Stomach (tissue), 9 donors: ENCODE measurements around the gene AIF1. TPM values are rescaled to one million over a fixed set of nuclear protein-coding genes. Genes with fewer than 3 reads are reported as not detected.

Experiments
- DNase-seq, 2 donors: peaks; one replicate each; pipeline versions ENCODE4 v3.0.0 to v3.0.0-alpha.2; 2013 to 2019
- H3K27ac ChIP-seq, 5 donors: fragments of 200-600 bp in 4 of 5; sonication (generic) in 4 of 5; one replicate each; pipeline ENCODE4 v1.5.1; 2013 to 2019; ENCODE audit warnings: mild to moderate bottlenecking in 1 of 5, moderate library complexity in 1 of 5
- H3K27me3 ChIP-seq, 3 donors: fragments of 200-600 bp; sonication (generic); one replicate each; pipeline ENCODE4 v1.5.1; 2017 to 2019; ENCODE audit warnings: mixed run types in 1 of 3
- H3K36me3 ChIP-seq, 4 donors: fragments of 200-600 bp; sonication (generic); 1 replicate in 3 of 4; 2 replicates in 1 of 4; pipeline ENCODE4 v1.5.1; 2016 to 2019
- H3K4me1 ChIP-seq, 4 donors: fragments of 200-600 bp; sonication (generic); one replicate each; pipeline ENCODE4 v1.5.1; 2016 to 2019
- H3K4me3 ChIP-seq, 4 donors: fragments of 200-600 bp; sonication (generic) in 3 of 4; one replicate each; pipeline ENCODE4 v1.5.1; 2016 to 2019; ENCODE audit warnings: mild to moderate bottlenecking in 1 of 4
- H3K9me3 ChIP-seq, 4 donors: fragments of 200-600 bp; sonication (generic); one replicate each; pipeline ENCODE4 v1.5.1; 2016 to 2019
- EP300 ChIP-seq: sonication (generic); formaldehyde crosslinking; IDR thresholded peaks from one replicate; pipeline ENCODE4 v1.6.1; 2017; ENCODE audit warnings: antibody characterized with exemption
- POLR2A ChIP-seq, 4 donors: fragments of 450-650 bp; IDR thresholded peaks; one replicate each; pipeline ENCODE4 v1.6.1; 2016; ENCODE audit warnings: antibody characterized with exemption in 4 of 4, control low read depth in 2 of 4, mild to moderate bottlenecking in 1 of 4, moderate library complexity in 1 of 4
- POLR2AphosphoS5 ChIP-seq, 3 donors: sonication (generic); formaldehyde crosslinking; IDR thresholded peaks; one replicate each; pipeline ENCODE4 v1.6.1; 2016; ENCODE audit warnings: antibody characterized with exemption in 3 of 3
- WGBS, 5 donors: extraction: QIAGEN DNeasy Blood & Tissue Kit in 3 of 5; methylation state at CpG; one replicate each; pipeline versions ENCODE4 v1.1.5 to v1.1.7; 2013 to 2018; 5-methylcytosine and 5-hydroxymethylcytosine counted together
- intact Hi-C: fragments of 100-400 bp; cut with DNase I; formaldehyde crosslinking; loops from one replicate; pipeline ENCODE4 v1.15.1; 2023; ENCODE audit warnings: low total_unique reads
- polyA plus RNA-seq, 3 donors: library from polyadenylated mRNA; stranded (reverse); fragments of 200-250 nt; gene quantifications; one replicate each; pipeline ENCODE4 v1.2.3, GENCODE V29; 2013
- total RNA-seq, 5 donors: library from RNA; depleted of rRNA; stranded (reverse); fragments of >200 nt; gene quantifications; one replicate each; pipeline versions ENCODE4 v1.1.0 to v1.2.3, GENCODE V29; 2014 to 2016
- TF ChIP-seq, protein P1 (sequence below), 7 experiments: fragments of 450-650 bp in 4 of 7; fragments of 200-600 bp in 3 of 7; sonication (generic) in 3 of 7; IDR thresholded peaks; one replicate each; pipeline ENCODE4 v1.5.1; 2016 to 2019; ENCODE audit warnings: antibody characterized with exemption in 7 of 7, control low read depth in 2 of 7, mild to moderate bottlenecking in 1 of 7
- donor health status: healthy with polysubstance abuse.
- donor health status: Bipolar disorder and iron deficiency.
- donor health status: healthy.

AIF1 gene
- total and polyA plus RNA-seq, 8 donors = 3.2 to 74.2 (median 28.2) TPM; not detected in 1

GRCh38 chr6:31569861-31570536 is 45.0 kb upstream of the AIF1 start:
- H3K36me3 ChIP-seq = no peaks in the 10 kb centered on the region
- intact Hi-C loops = no loop called here
- H3K4me1 ChIP-seq = peaks cover 0 to 5% (median 1%) of the 10 kb centered on the region in 4 donors
- H3K27me3 ChIP-seq = peaks cover 0 to 34% (median 0%) of the 10 kb centered on the region in 3 donors
- TF ChIP-seq EP300 (no peak), POLR2AphosphoS5 (IDR thresholded peaks at IDR 0.05) (no peak), POLR2A (IDR thresholded peaks at IDR 0.05) (no peak)
- TF ChIP-seq, protein P1, sequence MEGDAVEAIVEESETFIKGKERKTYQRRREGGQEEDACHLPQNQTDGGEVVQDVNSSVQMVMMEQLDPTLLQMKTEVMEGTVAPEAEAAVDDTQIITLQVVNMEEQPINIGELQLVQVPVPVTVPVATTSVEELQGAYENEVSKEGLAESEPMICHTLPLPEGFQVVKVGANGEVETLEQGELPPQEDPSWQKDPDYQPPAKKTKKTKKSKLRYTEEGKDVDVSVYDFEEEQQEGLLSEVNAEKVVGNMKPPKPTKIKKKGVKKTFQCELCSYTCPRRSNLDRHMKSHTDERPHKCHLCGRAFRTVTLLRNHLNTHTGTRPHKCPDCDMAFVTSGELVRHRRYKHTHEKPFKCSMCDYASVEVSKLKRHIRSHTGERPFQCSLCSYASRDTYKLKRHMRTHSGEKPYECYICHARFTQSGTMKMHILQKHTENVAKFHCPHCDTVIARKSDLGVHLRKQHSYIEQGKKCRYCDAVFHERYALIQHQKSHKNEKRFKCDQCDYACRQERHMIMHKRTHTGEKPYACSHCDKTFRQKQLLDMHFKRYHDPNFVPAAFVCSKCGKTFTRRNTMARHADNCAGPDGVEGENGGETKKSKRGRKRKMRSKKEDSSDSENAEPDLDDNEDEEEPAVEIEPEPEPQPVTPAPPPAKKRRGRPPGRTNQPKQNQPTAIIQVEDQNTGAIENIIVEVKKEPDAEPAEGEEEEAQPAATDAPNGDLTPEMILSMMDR (IDR thresholded peaks at IDR 0.05) = no peak
- no peaks in the 10 kb centered on the region for H3K9me3 ChIP-seq
- WGBS, 5 donors = 71 to 90% (median 83%) methylated on average over 1 of the region's 1 CpG
- DNase-seq = no peak
- H3K4me3 ChIP-seq = no peak overlapping the region
- no peak overlapping the region for H3K27ac ChIP-seq

- Histone ChIP-seq H3K4me3 (peak within 1 kb of the TSS in 2 of 4 donors; percentile 6 to 21), H3K36me3 (no peaks in the 10 kb centered on the region), H3K4me1 (peaks cover 0 to 10% (median 2%) of the 10 kb centered on the region in 4 donors), H3K9me3 (no peaks in the 10 kb centered on the region), H3K27ac (peak within 1 kb of the TSS in 4 of 5 donors; percentile 17 to 62 (median 54)), H3K27me3 (peaks cover 0 to 16% (median 0%) of the 10 kb centered on the region in 3 donors)
- WGBS, 5 donors = 72 to 80% (median 76%) methylated on average over 23 to 27 of the region's 27 CpGs
- intact Hi-C loops = no loop called here
- TF ChIP-seq POLR2A (IDR thresholded peaks at IDR 0.05) (no peak), EP300 (no peak), POLR2AphosphoS5 (IDR thresholded peaks at IDR 0.05) (no peak)
- TF ChIP-seq, protein P1 (IDR thresholded peaks at IDR 0.05) = no peak
- DNase-seq = peak in 1 of 2 donors; percentile 43
Measured at GRCh38 chr6:31572041-31572911, 42.8 kb upstream of the AIF1 start, which contains the start of gene LTA. Gene LTA (plus strand): TSS chr6:31572289. CDS start chr6:31572743, 454 bp downstream.

- no peaks in the 10 kb centered on the region for H3K9me3 ChIP-seq
- H3K27me3 ChIP-seq = peaks cover 0 to 8% (median 0%) of the 10 kb centered on the region in 3 donors
- 80 to 93% (median 83%) methylated on average over 9 of the region's 9 CpGs for WGBS, 5 donors
- peaks cover 0 to 18% (median 2%) of the 10 kb centered on the region in 4 donors for H3K4me1 ChIP-seq
- H3K27ac ChIP-seq = no peak overlapping the region
- DNase-seq = no peak
- H3K36me3 ChIP-seq = no peaks in the 10 kb centered on the region
- H3K4me3 ChIP-seq = no peak overlapping the region
- intact Hi-C loops = no loop called here
- TF ChIP-seq EP300 = no peak
- TF ChIP-seq POLR2AphosphoS5 (IDR thresholded peaks at IDR 0.05) = no peak
- TF ChIP-seq POLR2A (IDR thresholded peaks at IDR 0.05) = no peak
- TF ChIP-seq, protein P1 (IDR thresholded peaks at IDR 0.05) = no peak
Measured at GRCh38 chr6:31573239-31574105, 41.6 kb upstream of the AIF1 start.
